ENCODE results near the gene EFHC1.

DNA sequence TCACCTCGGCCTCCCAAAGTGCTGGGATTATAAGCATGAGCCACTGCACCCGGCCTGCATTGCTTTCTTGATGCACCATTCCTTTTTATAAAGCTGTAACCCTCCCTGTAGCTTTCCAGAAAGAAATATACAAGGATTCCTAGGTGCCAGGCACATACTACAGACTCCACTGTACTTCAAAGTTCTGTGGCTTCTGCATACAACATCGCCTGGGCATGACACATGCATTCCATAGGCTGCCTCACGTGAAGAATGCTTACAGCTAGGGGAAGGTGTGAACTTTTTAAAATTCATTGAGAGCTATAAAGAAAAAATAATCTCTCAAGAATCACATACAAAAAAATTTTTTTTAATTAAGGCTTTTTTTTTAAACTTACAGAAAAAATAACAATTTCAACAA lies 106.5 kb downstream of the EFHC1 start:
- TF ChIP-seq POLR2AphosphoS5 (IDR thresholded peaks at IDR 0.05; ENCODE audit: borderline replicate concordance, low read depth, low read length) (no peak), EZH2 (IDR thresholded peaks at IDR 0.05) (no peak), FOXP2 (optimal IDR thresholded peaks at IDR 0.05; ENCODE audit: control extremely low read depth, extremely low read length, insufficient read depth) (no peak)

Data from SK-N-MC (cell line).